ENCODE results near the gene AKNA.

The AKNA gene

GRCh38 chr9:114406441-114406840 lies 18.7 kb upstream of the AKNA start:
- Mint-ChIP-seq H3K27ac (peak overlapping the region; percentile 85), H3K4me1 (peaks cover 20% of the 10 kb centered on the region), H3K4me3 (no peak overlapping the region), H3K36me3 (peaks cover 16% of the 10 kb centered on the region), H3K9me3 (no peaks in the 10 kb centered on the region)
- ATAC-seq (no peak), DNase-seq (ENCODE audit: low spot score in 2 of 2) (no peak)

GRCh38 chr9:114405294-114406034 lies 17.7 kb upstream of the AKNA start:
- peaks cover 16% of the 10 kb centered on the region for H3K36me3 Mint-ChIP-seq
- H3K4me3 Mint-ChIP-seq, result no peak overlapping the region
- peak; percentile 52 to 86 for DNase-seq (ENCODE audit: low spot score in 2 of 2)
- H3K4me1 Mint-ChIP-seq, result peaks cover 20% of the 10 kb centered on the region
- peak; percentile 90 for ATAC-seq
- peak overlapping the region; percentile 85 for H3K27ac Mint-ChIP-seq
- no peaks in the 10 kb centered on the region for H3K9me3 Mint-ChIP-seq

- Mint-ChIP-seq H3K36me3 (peaks cover 16% of the 10 kb centered on the region), H3K9me3 (no peaks in the 10 kb centered on the region), H3K27ac (no peak overlapping the region)
These were observed 16.7 kb upstream of the AKNA start for GRCh38 chr9:114404531-114404930.

GRCh38 chr9:114403153-114403756 lies 15.5 kb upstream of the AKNA start:
- peaks cover 19% of the 10 kb centered on the region for H3K36me3 Mint-ChIP-seq
- H3K4me1 Mint-ChIP-seq, result peaks cover 6% of the 10 kb centered on the region
- ATAC-seq (no peak), DNase-seq (ENCODE audit: low spot score in 2 of 2) (no peak)
- H3K27ac Mint-ChIP-seq, result peak overlapping the region; percentile 60
- no peaks in the 10 kb centered on the region for H3K9me3 Mint-ChIP-seq
- no peak overlapping the region for H3K4me3 Mint-ChIP-seq

More at GRCh38 chr9:114404531-114404930, 16.7 kb upstream of the AKNA start:
- ATAC-seq, result no peak
- no peak overlapping the region for H3K4me3 Mint-ChIP-seq
- DNase-seq (ENCODE audit: low spot score in 2 of 2), result no peak
- peaks cover 12% of the 10 kb centered on the region for H3K4me1 Mint-ChIP-seq

GRCh38 chr9:114401344-114401743 lies 13.6 kb upstream of the AKNA start:
- H3K4me3 Mint-ChIP-seq, result no peak overlapping the region
- H3K36me3 Mint-ChIP-seq, result peaks cover 25% of the 10 kb centered on the region
- H3K9me3 Mint-ChIP-seq, result no peaks in the 10 kb centered on the region
- peaks cover 19% of the 10 kb centered on the region for H3K4me1 Mint-ChIP-seq
- no peak overlapping the region for H3K27ac Mint-ChIP-seq
- ATAC-seq, result no peak
- no peak for DNase-seq (ENCODE audit: low spot score in 2 of 2)

GRCh38 chr9:114400772-114401171 lies 13.0 kb upstream of the AKNA start:
- Mint-ChIP-seq H3K27ac (peak overlapping the region; percentile 16), H3K4me3 (no peak overlapping the region), H3K36me3 (peaks cover 31% of the 10 kb centered on the region), H3K4me1 (peaks cover 24% of the 10 kb centered on the region), H3K9me3 (no peaks in the 10 kb centered on the region)
- ATAC-seq (no peak), DNase-seq (ENCODE audit: low spot score in 2 of 2) (no peak)

- H3K4me1 Mint-ChIP-seq, result peaks cover 24% of the 10 kb centered on the region
- no peaks in the 10 kb centered on the region for H3K9me3 Mint-ChIP-seq
These were observed 12.4 kb upstream of the AKNA start for GRCh38 chr9:114400219-114400618.

GRCh38 chr9:114399381-114399780 lies 11.6 kb upstream of the AKNA start:
- no peak overlapping the region for H3K27ac Mint-ChIP-seq
- DNase-seq (ENCODE audit: low spot score in 2 of 2) (no peak), ATAC-seq (no peak)
- peaks cover 32% of the 10 kb centered on the region for H3K4me1 Mint-ChIP-seq
- H3K9me3 Mint-ChIP-seq, result no peaks in the 10 kb centered on the region
- peaks cover 45% of the 10 kb centered on the region for H3K36me3 Mint-ChIP-seq
- H3K4me3 Mint-ChIP-seq, result no peak overlapping the region

More at GRCh38 chr9:114400219-114400618, 12.4 kb upstream of the AKNA start:
- ATAC-seq, result no peak
- no peak for DNase-seq (ENCODE audit: low spot score in 2 of 2)
- Mint-ChIP-seq H3K27ac (peak overlapping the region; percentile 16), H3K4me3 (no peak overlapping the region), H3K36me3 (peaks cover 36% of the 10 kb centered on the region)

GRCh38 chr9:114397848-114398605 lies 10.2 kb upstream of the AKNA start:
- ATAC-seq (peak; percentile 93), DNase-seq (ENCODE audit: low spot score in 2 of 2) (peak; percentile 86 to 97)
- peaks cover 56% of the 10 kb centered on the region for H3K36me3 Mint-ChIP-seq
- peaks cover 42% of the 10 kb centered on the region for H3K4me1 Mint-ChIP-seq
- peak overlapping the region; percentile 91 for H3K27ac Mint-ChIP-seq
- H3K4me3 Mint-ChIP-seq, result peak overlapping the region; percentile 95
- no peaks in the 10 kb centered on the region for H3K9me3 Mint-ChIP-seq

- Mint-ChIP-seq H3K4me3 (peak overlapping the region; percentile 95), H3K4me1 (peaks cover 47% of the 10 kb centered on the region), H3K9me3 (no peaks in the 10 kb centered on the region), H3K36me3 (peaks cover 57% of the 10 kb centered on the region), H3K27ac (peak overlapping the region; percentile 91)
- DNase-seq (ENCODE audit: low spot score in 2 of 2) (no peak), ATAC-seq (peak; percentile 9)
These were observed 9.6 kb upstream of the AKNA start for GRCh38 chr9:114397219-114397847.

GRCh38 chr9:114396558-114397218 lies 8.9 kb upstream of the AKNA start:
- ATAC-seq, result no peak
- H3K4me3 Mint-ChIP-seq, result peak overlapping the region; percentile 95
- no peak for DNase-seq (ENCODE audit: low spot score in 2 of 2)
- peak overlapping the region; percentile 91 for H3K27ac Mint-ChIP-seq
- peaks cover 64% of the 10 kb centered on the region for H3K36me3 Mint-ChIP-seq
- H3K9me3 Mint-ChIP-seq, result no peaks in the 10 kb centered on the region
- H3K4me1 Mint-ChIP-seq, result peaks cover 48% of the 10 kb centered on the region

GRCh38 chr9:114395768-114396167 lies 8.0 kb upstream of the AKNA start:
- H3K36me3 Mint-ChIP-seq, result peaks cover 72% of the 10 kb centered on the region
- H3K4me3 Mint-ChIP-seq, result peak overlapping the region; percentile 25
- H3K9me3 Mint-ChIP-seq, result no peaks in the 10 kb centered on the region
- DNase-seq (ENCODE audit: low spot score in 2 of 2), result no peak
- peak overlapping the region; percentile 77 for H3K27ac Mint-ChIP-seq
- ATAC-seq, result no peak
- H3K4me1 Mint-ChIP-seq, result peaks cover 56% of the 10 kb centered on the region

GRCh38 chr9:114395334-114395617 lies 7.5 kb upstream of the AKNA start:
- Mint-ChIP-seq H3K27ac (peak overlapping the region; percentile 77), H3K4me1 (peaks cover 61% of the 10 kb centered on the region), H3K4me3 (peak overlapping the region; percentile 25), H3K36me3 (peaks cover 72% of the 10 kb centered on the region), H3K9me3 (no peaks in the 10 kb centered on the region)
- ATAC-seq (no peak), DNase-seq (ENCODE audit: low spot score in 2 of 2) (no peak)

GRCh38 chr9:114394523-114395333 lies 6.9 kb upstream of the AKNA start:
- H3K4me1 Mint-ChIP-seq, result peaks cover 66% of the 10 kb centered on the region
- DNase-seq (ENCODE audit: low spot score in 2 of 2) (no peak), ATAC-seq (no peak)
- peaks cover 77% of the 10 kb centered on the region for H3K36me3 Mint-ChIP-seq
- peak overlapping the region; percentile 77 for H3K27ac Mint-ChIP-seq
- H3K9me3 Mint-ChIP-seq, result no peaks in the 10 kb centered on the region
- peak overlapping the region; percentile 25 for H3K4me3 Mint-ChIP-seq

Data from stimulated activated effector memory CD8-positive, alpha-beta T cell treated with anti-CD3 and anti-CD28 coated beads, Interleukin-12 subunit alpha, Interleukin-12 subunit beta, amount 100 ng/mL, for 72 hours (primary cell).